Cerebellar nuclear complex (tissue), 1 donor: ENCODE results near the gene ZFAND3.
"Not testable (repeated sequence)": the region's sequence is repeated elsewhere in the genome, so short reads cannot be mapped to it uniquely, and the experiment has no call there.

Experiments
- DNase-seq, 2 experiments: peaks; one replicate each; lab custom pipeline; 2025; lab: John Stamatoyannopoulos, UW

The ZFAND3 gene

GRCh38 chr6:38049861-38050397 lies 230.4 kb downstream of the ZFAND3 start:
- DNase-seq: not testable (repeated sequence)

GRCh38 chr6:38051819-38052434 lies 232.4 kb downstream of the ZFAND3 start:
- DNase-seq: no peak

GRCh38 chr6:38054527-38055202 lies 235.1 kb downstream of the ZFAND3 start:
- DNase-seq: no peak

- DNase-seq: no peak
Observed at GRCh38 chr6:38055203-38055589, 235.7 kb downstream of the ZFAND3 start.

- no peak for DNase-seq
Observed at GRCh38 chr6:38056361-38056760, 236.8 kb downstream of the ZFAND3 start.

GRCh38 chr6:38057994-38058393 lies 238.5 kb downstream of the ZFAND3 start:
- DNase-seq: no peak

GRCh38 chr6:38062066-38062465 lies 242.5 kb downstream of the ZFAND3 start:
- no peak for DNase-seq

GRCh38 chr6:38063973-38064372 lies 244.4 kb downstream of the ZFAND3 start:
- no peak for DNase-seq

GRCh38 chr6:38064431-38064830 lies 244.9 kb downstream of the ZFAND3 start:
- no peak for DNase-seq

GRCh38 chr6:38065734-38066305 lies 246.3 kb downstream of the ZFAND3 start:
- no peak for DNase-seq

- DNase-seq: no peak
Observed at GRCh38 chr6:38067263-38067980, 247.9 kb downstream of the ZFAND3 start.

- no peak for DNase-seq
Observed at GRCh38 chr6:38068854-38069590, 249.5 kb downstream of the ZFAND3 start.

- no peak for DNase-seq
Observed at GRCh38 chr6:38077488-38078030, 258.0 kb downstream of the ZFAND3 start.

GRCh38 chr6:38078671-38079070 lies 259.1 kb downstream of the ZFAND3 start:
- no peak for DNase-seq

GRCh38 chr6:38079107-38079506 lies 259.6 kb downstream of the ZFAND3 start:
- no peak for DNase-seq

- DNase-seq: no peak
Observed at GRCh38 chr6:38079537-38079936, 260.0 kb downstream of the ZFAND3 start.

- no peak for DNase-seq
Observed at GRCh38 chr6:38080360-38080759, 260.8 kb downstream of the ZFAND3 start.

- no peak for DNase-seq
Observed at GRCh38 chr6:38080889-38081288, 261.4 kb downstream of the ZFAND3 start.

- no peak for DNase-seq
Observed at GRCh38 chr6:38085031-38085430, 265.5 kb downstream of the ZFAND3 start.

GRCh38 chr6:38086346-38086745 lies 266.8 kb downstream of the ZFAND3 start:
- no peak for DNase-seq

- DNase-seq: no peak
Observed at GRCh38 chr6:38088010-38088409, 268.5 kb downstream of the ZFAND3 start.

- DNase-seq: no peak
Observed at GRCh38 chr6:38088829-38089228, 269.3 kb downstream of the ZFAND3 start.
